SK-N-SH (cell line): ENCODE data around the gene DENND10.

Source experiments
- JUND ChIP-seq: IDR thresholded peaks from 2 replicates; pipeline ENCODE4 v1.4.0; 2012
- POLR2AphosphoS5 ChIP-seq: IDR thresholded peaks from 2 replicates; pipeline ENCODE4 v1.6.1; 2012; ENCODE audit warnings: low read depth, low read length
- TEAD4 ChIP-seq: IDR thresholded peaks from 2 replicates; pipeline ENCODE4 v1.4.0; 2012; ENCODE audit warnings: mild to moderate bottlenecking, borderline replicate concordance; ENCODE audit not compliant: insufficient read depth
- TF ChIP-seq, protein P1 (sequence below): fragments of 200-600 bp; sonication (generic); IDR thresholded peaks from 2 replicates; pipeline ENCODE4 v1.6.1; 2017; ENCODE audit warnings: antibody characterized with exemption, mild to moderate bottlenecking, moderate library complexity

DNA sequence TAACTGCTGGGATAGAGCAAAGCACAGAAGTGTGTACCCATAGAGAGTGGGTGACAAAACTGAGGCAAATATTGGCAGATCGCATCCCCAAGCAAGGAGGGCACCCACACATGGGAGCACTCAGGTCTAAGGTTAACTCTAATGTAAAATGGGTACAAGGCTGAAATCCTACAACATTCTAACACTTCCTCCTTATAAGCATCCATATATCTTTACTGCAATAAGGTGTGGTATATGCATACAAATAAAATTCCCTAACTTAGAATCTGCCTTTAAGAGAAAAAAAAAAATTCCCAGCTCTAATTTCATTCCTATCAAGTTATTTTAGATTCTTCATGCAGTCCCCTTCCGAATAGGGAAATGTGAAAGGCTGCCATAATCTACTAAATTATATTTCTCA is 42.0 kb upstream of the DENND10 start:
- TF ChIP-seq, protein P1, sequence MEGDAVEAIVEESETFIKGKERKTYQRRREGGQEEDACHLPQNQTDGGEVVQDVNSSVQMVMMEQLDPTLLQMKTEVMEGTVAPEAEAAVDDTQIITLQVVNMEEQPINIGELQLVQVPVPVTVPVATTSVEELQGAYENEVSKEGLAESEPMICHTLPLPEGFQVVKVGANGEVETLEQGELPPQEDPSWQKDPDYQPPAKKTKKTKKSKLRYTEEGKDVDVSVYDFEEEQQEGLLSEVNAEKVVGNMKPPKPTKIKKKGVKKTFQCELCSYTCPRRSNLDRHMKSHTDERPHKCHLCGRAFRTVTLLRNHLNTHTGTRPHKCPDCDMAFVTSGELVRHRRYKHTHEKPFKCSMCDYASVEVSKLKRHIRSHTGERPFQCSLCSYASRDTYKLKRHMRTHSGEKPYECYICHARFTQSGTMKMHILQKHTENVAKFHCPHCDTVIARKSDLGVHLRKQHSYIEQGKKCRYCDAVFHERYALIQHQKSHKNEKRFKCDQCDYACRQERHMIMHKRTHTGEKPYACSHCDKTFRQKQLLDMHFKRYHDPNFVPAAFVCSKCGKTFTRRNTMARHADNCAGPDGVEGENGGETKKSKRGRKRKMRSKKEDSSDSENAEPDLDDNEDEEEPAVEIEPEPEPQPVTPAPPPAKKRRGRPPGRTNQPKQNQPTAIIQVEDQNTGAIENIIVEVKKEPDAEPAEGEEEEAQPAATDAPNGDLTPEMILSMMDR = no peak
- TF ChIP-seq JUND (no peak), TEAD4 (no peak), POLR2AphosphoS5 (no peak)
